Activated CD4-positive, alpha-beta T cell treated with anti-CD3 and anti-CD28 coated beads, Interleukin-2, amount 10 ng/mL, durations not matched to agents 24 days and 14 days (primary cell): ENCODE results near the gene KIAA0753. TPM values are rescaled to one million over a fixed set of nuclear protein-coding genes. Genes with fewer than 3 reads are reported as not detected.
A peak's percentile ranks its signal among the peaks of the same experiment; 100 is the strongest.

ENCODE experiments used
- DNase-seq: peaks from one replicate; pipeline ENCODE4 v3.0.0; 2022
- H3K27ac Mint-ChIP-seq: one replicate; pipeline ENCODE4 v1.8.0; 2022; ENCODE audit warnings: mild to moderate bottlenecking, mixed read lengths
- H3K27me3 Mint-ChIP-seq: one replicate; pipeline ENCODE4 v1.8.0; 2022; ENCODE audit warnings: mixed read lengths
- H3K36me3 Mint-ChIP-seq: one replicate; pipeline ENCODE4 v1.8.0; 2022; ENCODE audit warnings: low read depth, mild to moderate bottlenecking, mixed read lengths
- H3K4me1 Mint-ChIP-seq: one replicate; pipeline ENCODE4 v1.8.0; 2021; ENCODE audit warnings: mixed read lengths
- H3K4me3 Mint-ChIP-seq: one replicate; pipeline ENCODE4 v1.8.0; 2022; ENCODE audit warnings: mild to moderate bottlenecking, moderate library complexity, mixed read lengths
- H3K9me3 Mint-ChIP-seq: one replicate; pipeline ENCODE4 v1.8.0; 2021; ENCODE audit warnings: mixed read lengths
- intact Hi-C: fragments of 100-400 bp; cut with micrococcal nuclease; formaldehyde crosslinking; loops from one replicate; pipeline ENCODE4 v1.15.1; 2023
- total RNA-seq: library from RNA; stranded (reverse); gene quantifications from 2 replicates; pipeline ENCODE4 v1.2.3, GENCODE V29; 2022

Gene KIAA0753
- total RNA-seq, 1 donor from 2014 or later: 23.9 TPM

- Mint-ChIP-seq H3K4me1 (peaks cover 57% of the 10 kb centered on the region), H3K9me3 (no peaks in the 10 kb centered on the region), H3K36me3 (peaks cover 45% of the 10 kb centered on the region), H3K27me3 (no peaks in the 10 kb centered on the region), H3K27ac (peak overlapping the region; percentile 57), H3K4me3 (peak overlapping the region; percentile 37)
- no peak for DNase-seq
- intact Hi-C loops: loop anchor here (5.0 to 10.0 kb wide), 3 partner anchors 66 to 1059 kb away; partner anchors contain the start of genes NLRP1 and PIMREG
Observed at GRCh38 chr17:6643451-6644125, 3.1 kb upstream of the KIAA0753 start.

- peaks cover 59% of the 10 kb centered on the region for H3K4me1 Mint-ChIP-seq
- H3K9me3 Mint-ChIP-seq: no peaks in the 10 kb centered on the region
- H3K4me3 Mint-ChIP-seq: peak overlapping the region; percentile 93
- peak overlapping the region; percentile 57 for H3K27ac Mint-ChIP-seq
- H3K27me3 Mint-ChIP-seq: no peaks in the 10 kb centered on the region
- DNase-seq: no peak
- H3K36me3 Mint-ChIP-seq: peaks cover 38% of the 10 kb centered on the region
- intact Hi-C loops: loop anchor here (5.0 to 10.0 kb wide), 3 partner anchors 65 to 1058 kb away; partner anchors contain the start of genes NLRP1 and PIMREG
Observed at GRCh38 chr17:6642592-6642991, 2.1 kb upstream of the KIAA0753 start.

GRCh38 chr17:6641247-6641863, 844 bp upstream of the KIAA0753 start:
- DNase-seq: peak; percentile 75
- H3K36me3 Mint-ChIP-seq: peaks cover 31% of the 10 kb centered on the region
- H3K9me3 Mint-ChIP-seq: no peaks in the 10 kb centered on the region
- intact Hi-C loops: loop anchor here (2.0 to 10.0 kb wide), 4 partner anchors 64 to 1057 kb away; partner anchors contain the start of genes NLRP1 and PIMREG
- H3K4me1 Mint-ChIP-seq: peaks cover 62% of the 10 kb centered on the region
- H3K4me3 Mint-ChIP-seq: peak overlapping the region; percentile 93
- H3K27me3 Mint-ChIP-seq: no peaks in the 10 kb centered on the region
- H3K27ac Mint-ChIP-seq: peak overlapping the region; percentile 100

- peak overlapping the region; percentile 100 for H3K27ac Mint-ChIP-seq
- peak overlapping the region; percentile 93 for H3K4me3 Mint-ChIP-seq
- no peaks in the 10 kb centered on the region for H3K9me3 Mint-ChIP-seq
- no peaks in the 10 kb centered on the region for H3K27me3 Mint-ChIP-seq
- DNase-seq: peak; percentile 83
- intact Hi-C loops: loop anchor here (1.0 to 10.0 kb wide), 5 partner anchors 11 to 1055 kb away; partner anchors contain the start of genes C17orf100, MED31, NLRP1 and PIMREG
- peaks cover 30% of the 10 kb centered on the region for H3K36me3 Mint-ChIP-seq
- peaks cover 58% of the 10 kb centered on the region for H3K4me1 Mint-ChIP-seq
Observed at GRCh38 chr17:6639586-6640535, 650 bp downstream of the KIAA0753 start.

DNA sequence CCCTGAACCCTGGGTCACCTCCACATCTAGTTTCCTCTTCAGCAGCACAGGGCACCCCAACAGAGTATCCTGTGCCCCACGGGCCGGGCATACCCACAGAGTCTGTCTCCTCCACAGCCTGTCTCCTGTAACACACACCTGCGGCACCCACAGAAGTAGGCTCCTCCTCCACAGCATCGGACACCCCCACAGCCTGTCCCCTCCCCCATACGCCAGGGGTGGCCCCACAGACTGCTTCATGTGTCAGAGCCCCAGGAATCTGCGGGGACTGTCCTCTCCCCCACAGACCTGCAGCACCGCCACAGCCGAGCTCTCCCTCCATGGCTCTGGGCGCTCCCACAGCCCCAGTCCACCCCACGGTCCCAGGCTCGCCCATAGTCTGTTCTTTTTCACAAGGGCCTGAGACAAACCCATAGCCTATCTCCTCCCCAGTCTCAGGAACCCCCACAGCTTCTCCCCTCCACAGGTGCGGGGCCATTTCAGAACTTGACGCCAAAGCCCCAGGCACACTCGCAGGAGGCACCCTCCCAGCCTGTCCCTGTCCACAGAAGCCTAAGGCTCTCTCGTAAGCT, 1.4 kb downstream of the KIAA0753 start:
- H3K27ac Mint-ChIP-seq: peak overlapping the region; percentile 100
- H3K27me3 Mint-ChIP-seq: no peaks in the 10 kb centered on the region
- H3K9me3 Mint-ChIP-seq: no peaks in the 10 kb centered on the region
- H3K4me3 Mint-ChIP-seq: peak overlapping the region; percentile 93
- peak; percentile 67 for DNase-seq
- peaks cover 29% of the 10 kb centered on the region for H3K36me3 Mint-ChIP-seq
- H3K4me1 Mint-ChIP-seq: peaks cover 50% of the 10 kb centered on the region
- intact Hi-C loops: no loop called here

- peaks cover 30% of the 10 kb centered on the region for H3K36me3 Mint-ChIP-seq
- peak overlapping the region; percentile 60 for H3K4me3 Mint-ChIP-seq
- peaks cover 43% of the 10 kb centered on the region for H3K4me1 Mint-ChIP-seq
- H3K27ac Mint-ChIP-seq: peak overlapping the region; percentile 37
- DNase-seq: no peak
- no peaks in the 10 kb centered on the region for H3K27me3 Mint-ChIP-seq
- H3K9me3 Mint-ChIP-seq: no peaks in the 10 kb centered on the region
- intact Hi-C loops: no loop called here
Observed at GRCh38 chr17:6638046-6638908, 2.2 kb downstream of the KIAA0753 start.

- Mint-ChIP-seq H3K4me3 (no peak overlapping the region), H3K27me3 (no peaks in the 10 kb centered on the region), H3K36me3 (peaks cover 33% of the 10 kb centered on the region), H3K4me1 (peaks cover 36% of the 10 kb centered on the region), H3K27ac (no peak overlapping the region), H3K9me3 (no peaks in the 10 kb centered on the region)
- DNase-seq: no peak
- intact Hi-C loops: no loop called here
Observed at GRCh38 chr17:6637458-6637840, 3.1 kb downstream of the KIAA0753 start.

DNA sequence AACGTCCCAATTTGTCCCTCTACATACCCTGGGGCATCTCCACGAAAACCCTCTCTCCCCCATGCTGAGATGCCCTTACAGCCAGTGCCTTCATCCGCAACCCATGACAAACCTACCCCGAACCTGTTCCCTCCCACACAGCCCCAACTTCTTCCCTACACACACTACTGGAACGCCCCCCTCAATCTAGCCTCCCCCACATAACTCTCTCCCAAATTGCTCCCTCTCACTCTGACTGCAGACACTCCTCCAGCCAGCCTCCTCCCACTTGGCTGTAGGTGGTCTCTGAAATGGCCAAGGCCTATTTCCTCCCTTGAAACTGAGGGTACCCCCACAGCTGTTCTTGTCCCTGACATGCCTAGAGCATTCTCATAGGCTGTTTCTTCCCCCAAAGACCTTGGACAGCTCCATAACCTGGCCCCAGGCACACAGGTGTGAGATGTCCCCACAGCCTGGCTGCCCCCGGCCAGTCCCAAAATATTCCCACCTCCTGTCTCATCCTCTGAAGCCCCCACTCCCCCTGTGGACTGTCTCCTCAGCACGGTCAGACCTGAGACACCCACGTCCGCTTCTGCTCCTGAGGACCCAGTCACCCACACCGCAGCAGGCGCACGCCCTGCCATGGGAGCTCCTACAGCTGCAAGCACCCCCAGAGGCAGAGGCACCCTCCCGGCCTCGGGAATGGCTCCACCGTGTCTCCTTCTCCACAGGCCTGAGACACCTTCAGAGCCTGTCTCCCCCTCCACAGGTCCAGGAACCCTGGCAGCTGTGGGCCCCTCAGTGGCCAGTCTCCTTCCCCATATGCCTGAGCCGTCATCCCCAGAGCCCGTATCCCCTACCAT, 3.7 kb downstream of the KIAA0753 start:
- no peak overlapping the region for H3K27ac Mint-ChIP-seq
- H3K4me3 Mint-ChIP-seq: no peak overlapping the region
- intact Hi-C loops: no loop called here
- H3K27me3 Mint-ChIP-seq: no peaks in the 10 kb centered on the region
- peaks cover 33% of the 10 kb centered on the region for H3K4me1 Mint-ChIP-seq
- no peaks in the 10 kb centered on the region for H3K9me3 Mint-ChIP-seq
- peaks cover 35% of the 10 kb centered on the region for H3K36me3 Mint-ChIP-seq
- DNase-seq: no peak

DNA sequence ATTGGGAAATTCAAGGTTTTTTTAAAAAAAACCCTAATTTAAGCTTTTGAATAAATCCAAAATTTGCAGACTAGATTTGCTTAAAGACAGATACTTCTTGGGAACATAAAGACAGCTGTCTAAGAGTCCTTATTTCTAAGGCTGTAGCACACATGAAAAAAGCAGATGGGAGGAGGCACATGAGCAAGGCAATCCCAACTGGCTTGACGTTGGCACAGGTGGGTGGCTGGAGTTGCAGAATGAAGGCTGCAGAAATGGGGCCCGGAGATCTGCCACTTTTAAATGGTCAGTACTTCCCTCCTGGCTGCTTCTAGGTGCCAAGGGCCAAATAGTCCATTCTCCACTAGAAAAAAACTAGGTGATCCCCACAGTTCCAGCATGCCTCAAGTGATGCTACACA, 4.4 kb downstream of the KIAA0753 start:
- Mint-ChIP-seq H3K4me1 (peaks cover 31% of the 10 kb centered on the region), H3K27ac (no peak overlapping the region), H3K4me3 (no peak overlapping the region), H3K36me3 (peaks cover 36% of the 10 kb centered on the region), H3K27me3 (no peaks in the 10 kb centered on the region), H3K9me3 (no peaks in the 10 kb centered on the region)
- DNase-seq: no peak
- intact Hi-C loops: no loop called here

- Mint-ChIP-seq H3K27ac (no peak overlapping the region), H3K36me3 (peaks cover 48% of the 10 kb centered on the region), H3K4me1 (peaks cover 16% of the 10 kb centered on the region), H3K9me3 (no peaks in the 10 kb centered on the region), H3K4me3 (no peak overlapping the region), H3K27me3 (no peaks in the 10 kb centered on the region)
- DNase-seq: no peak
- intact Hi-C loops: no loop called here
Observed at GRCh38 chr17:6633263-6633662, 7.2 kb downstream of the KIAA0753 start.

DNA sequence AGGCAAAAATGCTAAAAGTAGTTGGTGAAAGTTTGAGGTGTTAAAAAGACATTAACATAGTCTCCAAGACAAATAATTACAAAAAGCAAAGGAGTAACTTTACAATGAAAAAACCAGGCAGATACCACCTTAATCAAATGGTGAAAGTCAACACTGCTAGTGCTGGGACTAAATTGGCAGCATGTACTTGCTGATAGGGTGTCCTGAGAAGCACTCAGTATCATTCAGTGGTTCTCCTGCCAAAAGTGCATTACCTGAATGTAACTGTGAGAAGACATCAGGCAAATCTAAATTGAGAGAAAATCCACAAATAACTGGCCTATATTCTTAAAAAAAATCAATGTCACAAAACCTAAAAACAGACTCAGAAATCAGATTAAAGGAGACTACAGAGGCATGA, 8.0 kb downstream of the KIAA0753 start:
- Mint-ChIP-seq H3K9me3 (no peaks in the 10 kb centered on the region), H3K4me1 (peaks cover 9% of the 10 kb centered on the region), H3K27me3 (no peaks in the 10 kb centered on the region), H3K4me3 (no peak overlapping the region), H3K36me3 (peaks cover 53% of the 10 kb centered on the region), H3K27ac (no peak overlapping the region)
- DNase-seq: no peak
- intact Hi-C loops: no loop called here

GRCh38 chr17:6630390-6630789, 10.1 kb downstream of the KIAA0753 start:
- DNase-seq: no peak
- Mint-ChIP-seq H3K36me3 (peaks cover 58% of the 10 kb centered on the region), H3K27me3 (no peaks in the 10 kb centered on the region), H3K27ac (no peak overlapping the region), H3K9me3 (no peaks in the 10 kb centered on the region), H3K4me1 (peaks cover 1% of the 10 kb centered on the region), H3K4me3 (no peak overlapping the region)
- intact Hi-C loops: no loop called here
